C1 segment of cervical spinal cord (tissue), 14 donors: ENCODE measurements around the gene POLR1F.
A peak's percentile ranks its signal among the peaks of the same experiment; 100 is the strongest.
"Not testable (repeated sequence)": the region's sequence is repeated elsewhere in the genome, so short reads cannot be mapped to it uniquely, and the experiment has no call there.

Experiments used
- DNase-seq, 14 donors: peaks; one replicate each; lab custom pipeline; 2025; lab: John Stamatoyannopoulos, UW

Gene POLR1F, protein sequence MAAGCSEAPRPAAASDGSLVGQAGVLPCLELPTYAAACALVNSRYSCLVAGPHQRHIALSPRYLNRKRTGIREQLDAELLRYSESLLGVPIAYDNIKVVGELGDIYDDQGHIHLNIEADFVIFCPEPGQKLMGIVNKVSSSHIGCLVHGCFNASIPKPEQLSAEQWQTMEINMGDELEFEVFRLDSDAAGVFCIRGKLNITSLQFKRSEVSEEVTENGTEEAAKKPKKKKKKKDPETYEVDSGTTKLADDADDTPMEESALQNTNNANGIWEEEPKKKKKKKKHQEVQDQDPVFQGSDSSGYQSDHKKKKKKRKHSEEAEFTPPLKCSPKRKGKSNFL

DNA sequence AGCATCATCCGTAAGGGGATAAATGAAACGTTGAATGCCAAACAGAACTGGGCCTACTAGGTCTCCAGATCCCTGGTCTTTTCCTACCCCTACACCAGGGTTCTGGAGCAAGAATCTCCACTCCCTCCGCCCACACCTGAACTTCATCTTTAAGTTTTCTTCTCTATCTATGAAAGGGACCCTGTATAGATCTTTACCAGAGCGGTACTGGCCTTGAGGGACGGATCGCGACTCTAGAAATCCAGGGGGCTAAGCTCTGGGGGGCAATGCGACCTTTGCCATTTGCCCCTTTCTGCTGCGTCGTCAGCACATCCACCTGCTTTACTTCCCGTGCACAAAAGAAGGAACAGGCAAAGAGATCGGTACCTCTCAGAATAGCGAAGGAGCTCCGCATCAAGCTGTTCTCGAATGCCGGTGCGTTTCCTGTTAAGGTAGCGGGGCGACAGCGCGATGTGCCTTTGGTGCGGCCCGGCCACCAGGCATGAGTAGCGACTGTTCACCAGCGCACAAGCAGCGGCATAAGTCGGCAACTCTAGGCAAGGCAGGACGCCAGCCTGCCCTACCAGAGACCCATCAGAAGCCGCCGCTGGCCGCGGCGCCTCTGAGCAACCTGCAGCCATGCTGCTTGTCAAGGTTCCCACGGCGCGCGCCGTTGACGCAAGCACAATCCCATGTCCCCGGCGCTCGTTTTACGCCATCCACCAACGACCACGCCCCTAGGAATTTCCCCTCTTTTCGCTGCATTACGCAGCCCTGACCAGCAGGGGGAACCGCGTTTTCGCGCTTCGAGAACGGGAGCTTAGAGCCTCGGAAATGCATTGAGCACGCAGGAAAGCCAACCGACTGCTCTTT lies at the start of gene POLR1F:
TSS of gene POLR1F (minus strand) at position 641 of the 852 bp plus-strand sequence. CDS start at position 620, 21 bp downstream.
- peak; percentile 43 to 96 (median 92) for DNase-seq

DNA sequence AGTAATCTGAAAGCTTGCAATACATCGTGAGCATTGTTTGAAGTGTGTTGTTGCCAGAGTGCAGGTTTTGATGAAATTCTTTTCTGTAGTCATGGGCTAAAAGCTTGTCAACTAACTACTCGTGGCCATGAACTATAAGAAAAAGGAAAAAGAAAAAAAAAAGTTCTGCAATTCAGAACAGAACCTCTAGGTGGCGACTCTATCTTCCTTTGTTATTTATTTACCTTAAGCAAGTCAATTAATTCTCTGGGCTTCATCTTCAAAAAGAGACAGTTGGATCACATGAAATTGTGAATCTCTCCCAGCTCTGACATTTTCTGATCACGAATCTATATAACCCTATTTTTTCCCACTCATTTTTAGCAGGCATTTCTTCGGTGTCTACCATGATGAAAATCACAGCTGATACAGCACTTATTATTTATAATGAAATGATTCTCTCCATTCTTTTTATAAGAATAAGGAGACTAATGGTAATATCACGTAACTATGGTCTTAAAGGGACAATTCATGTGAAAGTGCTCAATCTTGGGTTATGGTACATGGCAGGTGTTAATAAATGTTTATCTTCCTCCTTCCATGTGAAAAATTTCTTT lies 45.8 kb upstream of the POLR1F start:
- no peak for DNase-seq

DNA sequence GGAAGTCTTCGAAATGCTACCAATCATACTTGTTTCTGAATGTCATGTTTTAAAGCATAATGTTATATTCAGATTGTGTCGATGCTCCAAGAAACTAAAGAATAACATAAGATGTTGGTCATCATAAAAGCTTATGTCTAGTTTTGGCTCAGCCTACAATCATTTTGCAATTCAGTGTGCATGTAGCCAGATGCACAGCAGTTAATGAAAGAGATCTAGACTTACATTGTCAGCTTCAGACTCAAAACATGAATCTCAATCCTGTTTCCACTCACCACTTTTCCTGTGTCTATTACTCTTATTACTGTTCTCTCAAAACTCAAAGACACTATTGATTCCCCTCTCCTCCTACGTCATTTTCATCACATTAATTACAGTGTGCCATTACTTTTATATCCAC lies 43.2 kb upstream of the POLR1F start:
- no peak for DNase-seq

DNA sequence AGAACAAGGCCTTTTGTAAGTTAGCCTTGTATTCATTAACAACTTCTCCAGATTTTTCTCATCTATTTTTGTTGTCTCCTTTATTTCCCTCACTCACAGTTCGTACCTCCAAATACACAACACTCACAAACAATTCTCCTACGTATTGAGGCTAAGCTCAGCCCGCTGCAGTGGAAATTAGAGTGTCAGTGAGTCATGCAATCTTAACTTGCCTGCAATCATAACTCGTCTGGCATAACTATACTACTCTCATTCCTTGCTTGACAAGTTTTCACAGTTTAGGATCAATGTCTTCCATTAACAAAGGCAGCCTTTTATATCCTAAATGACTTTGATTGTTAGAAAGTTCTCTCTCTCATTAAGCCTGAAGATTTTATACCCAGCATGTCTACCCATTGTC lies 40.8 kb upstream of the POLR1F start:
- DNase-seq, result no peak

DNA sequence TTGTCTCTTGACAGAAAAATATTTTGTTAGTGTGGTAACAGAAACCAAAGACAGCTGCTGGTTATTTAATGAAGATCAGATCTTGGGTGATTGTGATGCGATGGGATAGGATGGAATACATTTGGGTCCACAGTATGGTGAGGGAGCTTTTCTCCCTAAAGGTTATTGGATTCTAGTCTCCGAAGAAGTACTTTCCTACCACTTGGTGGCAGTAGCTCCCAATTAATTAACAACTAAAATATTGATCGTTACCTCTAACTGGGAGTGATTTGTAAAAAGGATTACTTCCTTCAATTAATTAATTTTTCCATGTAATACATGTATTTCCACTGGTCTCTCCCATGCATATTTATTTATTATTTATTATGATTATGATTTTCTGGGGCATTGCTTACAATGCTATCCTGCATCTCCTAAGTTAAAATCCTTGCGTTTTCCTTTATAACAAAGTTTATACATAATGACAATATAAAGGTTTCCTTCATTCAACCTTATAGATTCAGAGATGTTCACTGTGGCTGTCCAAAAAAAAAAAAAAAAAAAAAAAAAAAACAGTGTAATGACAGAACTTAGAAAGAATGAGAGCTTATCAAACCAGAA lies 39.0 kb upstream of the POLR1F start:
- DNase-seq, result no peak

DNA sequence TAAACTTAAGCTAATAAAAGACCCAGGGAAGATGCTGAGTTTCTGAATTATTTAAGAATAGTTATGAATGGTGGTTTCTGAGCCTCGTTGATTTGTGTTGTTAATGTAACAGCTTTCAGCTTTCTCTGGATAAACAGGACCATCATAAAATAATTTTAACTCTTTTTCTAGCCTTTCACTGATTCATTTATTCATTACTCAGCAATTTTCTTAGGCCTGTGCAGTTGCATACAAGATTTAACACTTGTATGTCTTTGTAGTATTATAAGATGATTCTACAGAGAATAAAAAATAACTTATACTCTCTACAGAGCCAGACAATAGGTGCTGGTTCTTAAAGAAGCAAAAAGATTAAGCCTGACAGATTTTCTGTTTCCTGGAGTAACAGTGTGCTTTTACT lies 35.2 kb upstream of the POLR1F start:
- DNase-seq, result no peak

DNA sequence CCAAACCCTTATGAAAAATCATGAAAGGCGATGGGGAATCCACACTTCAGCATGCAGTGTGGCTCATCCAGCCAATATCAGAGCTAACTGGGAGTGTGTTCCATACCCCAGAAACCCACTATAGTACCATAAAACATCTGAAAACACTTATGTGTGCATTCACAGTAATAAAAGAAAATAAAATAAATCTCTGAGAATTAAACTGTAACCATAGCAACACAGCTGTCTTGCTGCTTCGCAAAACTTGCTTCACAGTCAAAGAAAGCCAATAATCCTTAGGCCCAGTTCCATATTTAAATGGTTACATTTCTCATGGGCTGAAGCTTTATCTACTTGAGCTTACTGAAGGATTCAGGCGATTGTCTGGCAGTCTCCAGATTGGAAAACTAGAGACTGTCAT lies 19.9 kb upstream of the POLR1F start:
- DNase-seq, result no peak

DNA sequence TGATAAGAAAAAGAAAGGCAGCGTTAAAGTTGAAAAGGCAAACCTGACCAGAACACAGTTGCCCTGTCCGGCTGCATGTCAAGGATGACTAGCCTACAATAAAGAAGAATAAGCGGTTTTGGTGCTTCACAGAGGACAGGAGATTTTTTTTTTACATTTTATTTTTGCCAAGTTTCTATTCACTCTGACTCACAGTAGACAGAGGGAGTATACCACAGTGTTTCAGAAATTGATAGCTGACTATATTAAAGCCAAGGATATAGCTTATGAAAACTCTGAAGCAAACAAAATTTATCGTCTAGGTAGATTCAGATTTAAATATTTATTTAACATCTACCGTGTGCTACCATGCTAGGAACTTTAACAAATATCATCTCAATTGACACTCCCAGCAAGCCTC lies 16.9 kb upstream of the POLR1F start:
- no peak for DNase-seq

DNA sequence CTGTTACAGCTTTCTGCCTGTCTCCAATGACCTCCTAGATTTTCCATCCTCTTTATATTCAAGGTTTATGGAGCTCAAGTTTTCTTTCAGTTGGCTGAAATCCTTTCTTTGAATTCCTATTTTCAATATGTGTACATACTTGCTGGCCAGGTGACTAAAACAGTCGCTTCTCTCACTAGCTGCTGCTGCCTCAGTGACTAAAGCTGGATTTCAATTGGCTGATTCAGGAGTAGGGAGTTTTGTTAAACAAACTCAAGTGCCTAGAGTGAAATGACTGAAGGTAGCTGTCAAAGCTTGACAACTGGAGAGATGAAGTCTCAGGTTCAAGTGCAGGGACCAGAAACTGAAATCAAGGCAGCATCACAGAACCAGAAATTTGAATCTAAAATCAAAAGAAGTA lies 6.7 kb upstream of the POLR1F start:
- no peak for DNase-seq

DNA sequence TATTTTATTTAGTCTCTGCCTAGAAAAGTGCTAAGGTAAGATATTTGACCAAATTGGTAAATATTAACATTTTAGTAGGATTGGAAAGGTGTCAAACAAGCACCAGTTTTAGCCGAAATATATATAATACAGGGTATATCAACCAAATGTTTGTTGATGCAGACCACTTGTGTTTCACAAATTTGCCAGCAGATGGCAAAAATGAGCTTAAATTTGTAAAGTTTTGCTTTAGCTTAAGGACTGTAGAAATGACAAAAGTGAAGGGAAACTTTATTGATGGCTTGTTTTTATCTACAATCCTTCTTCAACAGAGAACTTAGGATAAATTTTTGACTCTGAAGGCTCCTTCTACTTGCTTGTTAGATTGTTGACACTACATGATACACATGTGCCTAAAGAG lies 4.8 kb upstream of the POLR1F start:
- DNase-seq, result peak in 1 of 14 donors; percentile 0

DNA sequence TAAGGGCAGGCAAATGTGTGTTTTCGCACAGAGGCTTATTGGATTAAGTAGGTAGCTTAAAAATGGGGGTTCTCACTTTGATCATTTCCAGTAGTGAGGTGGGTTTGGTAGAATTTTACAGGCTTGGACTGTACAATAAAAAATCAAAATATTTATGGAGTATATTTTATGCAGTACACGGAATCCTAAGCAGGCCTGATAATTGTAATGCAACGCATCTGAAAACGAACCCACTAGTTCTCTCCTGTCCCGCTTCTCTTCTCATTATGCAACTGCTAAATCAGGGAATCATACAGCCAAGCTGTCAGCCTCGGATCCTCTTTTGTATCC lies 377 bp upstream of the POLR1F start:
- DNase-seq, result no peak

DNA sequence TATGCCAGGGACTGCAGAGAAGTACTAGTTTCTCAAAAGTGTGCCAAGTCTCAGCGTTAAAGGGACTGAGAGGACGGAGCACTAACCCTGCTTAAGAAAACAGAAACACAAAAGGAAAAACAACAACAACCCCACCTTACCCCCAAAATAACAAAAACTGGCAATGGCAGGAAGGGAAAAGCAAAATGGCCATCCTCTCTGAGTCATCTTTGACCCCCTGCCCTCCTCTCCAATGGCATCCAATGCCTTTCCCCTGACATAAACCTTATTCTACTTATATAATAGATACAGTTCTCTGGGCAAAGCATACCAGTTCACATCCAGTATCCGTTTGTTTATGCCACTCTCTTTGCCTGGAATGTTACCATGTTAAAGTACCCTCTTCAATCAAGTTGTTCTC lies 1.6 kb downstream of the POLR1F start:
- DNase-seq, result no peak

DNA sequence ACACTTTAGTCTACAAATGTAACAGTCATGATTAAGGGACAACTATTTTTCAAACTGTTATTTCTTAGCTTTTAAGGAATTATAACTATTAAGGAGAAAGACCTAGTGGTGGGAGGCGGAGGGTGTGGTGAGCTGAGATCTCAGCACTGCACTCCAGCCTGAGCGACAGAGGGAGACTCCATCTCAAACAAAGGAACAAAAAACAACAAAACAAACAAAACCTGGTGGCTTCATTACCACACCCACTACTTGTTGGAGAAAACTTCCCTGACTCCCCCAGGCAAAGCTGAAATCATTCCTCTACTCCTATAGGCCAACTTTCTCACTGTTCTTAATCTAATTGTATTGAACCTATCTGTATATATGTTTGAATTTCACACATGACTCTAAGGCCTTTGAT lies 3.2 kb downstream of the POLR1F start:
- no peak for DNase-seq

DNA sequence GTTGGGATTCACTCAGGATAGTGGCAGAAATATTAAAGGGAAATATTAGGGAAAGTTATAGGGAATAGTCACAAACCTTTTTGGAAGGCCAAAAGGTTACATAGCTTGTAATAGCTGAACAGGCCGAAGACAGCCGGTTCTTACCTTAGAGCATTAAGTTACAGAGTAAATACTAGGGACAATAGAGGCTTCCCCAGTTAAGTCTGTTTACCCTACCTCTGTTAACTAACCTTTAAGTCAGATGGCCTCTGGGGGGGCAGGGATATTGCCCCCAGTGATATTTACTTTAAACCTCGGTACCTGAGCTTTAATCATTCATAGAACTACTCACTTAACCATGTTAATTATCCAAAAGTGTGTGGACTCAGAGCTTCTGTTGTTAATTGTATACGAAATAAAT lies 7.4 kb downstream of the POLR1F start:
- no peak for DNase-seq

DNA sequence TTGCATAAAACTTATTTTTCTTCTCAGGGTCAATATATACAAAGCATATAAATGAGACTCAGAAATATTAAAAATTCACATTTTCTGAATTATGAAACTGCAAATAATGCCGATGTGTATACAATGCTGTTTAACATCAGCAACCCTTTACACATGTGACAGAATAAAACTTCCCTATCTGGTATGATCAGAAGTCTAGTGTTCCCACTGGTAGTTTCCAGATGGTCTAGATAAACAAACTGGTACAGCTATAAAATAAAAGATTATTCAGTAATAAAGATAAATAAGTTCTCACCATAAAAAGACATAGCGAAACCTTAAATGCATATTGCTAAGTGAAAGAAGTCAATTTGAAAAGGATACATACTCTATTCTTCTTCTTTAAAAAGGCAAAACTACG lies 7.9 kb downstream of the POLR1F start:
- no peak for DNase-seq

DNA sequence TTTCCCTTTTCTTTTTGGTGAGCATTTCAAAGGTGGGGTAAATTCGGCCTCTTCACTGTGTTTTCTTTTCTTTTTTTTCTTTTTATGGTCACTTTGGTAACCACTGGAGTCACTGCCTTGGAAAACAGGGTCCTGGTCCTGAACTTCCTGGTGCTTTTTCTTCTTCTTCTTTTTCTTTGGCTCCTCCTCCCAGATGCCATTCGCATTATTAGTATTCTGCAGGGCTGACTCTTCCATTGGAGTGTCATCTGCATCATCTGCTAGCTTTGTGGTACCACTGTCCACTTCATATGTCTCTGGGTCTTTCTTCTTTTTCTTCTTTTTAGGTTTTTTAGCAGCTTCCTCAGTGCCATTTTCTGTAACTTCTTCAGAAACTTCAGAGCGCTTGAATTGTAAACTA lies 10.5 kb downstream of the POLR1F start:
- no peak for DNase-seq

DNA sequence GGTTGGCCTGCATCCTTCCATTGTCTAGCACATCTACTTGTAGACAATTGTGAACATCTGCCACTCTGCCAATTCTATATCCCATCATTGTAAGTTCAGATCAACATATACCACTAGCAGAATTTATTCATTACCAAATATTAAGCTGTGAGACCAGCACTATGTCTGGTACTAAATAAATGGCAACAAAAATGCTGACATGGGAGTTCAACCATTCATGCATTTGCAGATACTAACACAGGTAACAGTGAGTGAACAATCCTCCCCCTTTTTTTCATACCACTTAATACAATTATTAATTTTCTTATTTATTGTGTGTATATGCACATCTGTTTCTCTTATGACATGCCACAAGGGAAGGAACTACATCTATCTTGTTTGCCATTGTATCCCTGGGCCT lies 11.9 kb downstream of the POLR1F start:
- DNase-seq, result no peak

DNA sequence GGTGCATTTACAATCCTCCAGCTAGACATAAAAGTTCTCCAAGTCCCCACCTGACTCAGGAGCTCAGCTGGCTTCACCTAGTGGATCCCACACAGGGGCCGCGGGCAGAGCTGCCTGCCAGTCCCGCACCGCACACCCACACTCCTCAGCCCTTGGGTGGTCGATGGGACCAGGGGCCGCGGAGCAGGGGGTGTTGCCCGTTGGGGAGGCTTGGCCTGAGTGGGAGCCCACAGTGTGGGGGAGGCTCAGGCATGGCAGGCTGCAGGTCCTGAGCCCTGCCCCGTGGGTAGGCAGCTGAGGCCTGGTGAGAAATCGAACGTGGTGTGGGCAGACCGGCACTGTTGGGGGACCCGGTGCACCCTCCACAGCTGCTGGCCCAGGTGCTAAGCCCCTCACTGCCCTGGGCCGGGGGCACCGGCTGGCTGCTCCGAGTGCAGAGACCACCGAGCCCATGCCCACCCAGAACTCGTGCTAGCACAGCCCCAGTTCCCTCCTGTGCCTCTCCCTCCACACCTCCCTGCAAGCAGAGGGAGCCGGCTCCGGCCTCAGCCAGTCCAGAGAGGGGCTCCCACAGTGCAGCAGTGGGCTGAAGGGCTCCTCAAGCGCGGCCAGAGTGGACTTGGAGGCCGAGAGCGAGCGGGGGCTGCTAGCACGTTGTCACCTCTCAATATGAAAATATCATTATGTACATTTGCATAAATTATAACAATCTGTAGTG lies 16.6 kb downstream of the POLR1F start:
- no peak for DNase-seq

DNA sequence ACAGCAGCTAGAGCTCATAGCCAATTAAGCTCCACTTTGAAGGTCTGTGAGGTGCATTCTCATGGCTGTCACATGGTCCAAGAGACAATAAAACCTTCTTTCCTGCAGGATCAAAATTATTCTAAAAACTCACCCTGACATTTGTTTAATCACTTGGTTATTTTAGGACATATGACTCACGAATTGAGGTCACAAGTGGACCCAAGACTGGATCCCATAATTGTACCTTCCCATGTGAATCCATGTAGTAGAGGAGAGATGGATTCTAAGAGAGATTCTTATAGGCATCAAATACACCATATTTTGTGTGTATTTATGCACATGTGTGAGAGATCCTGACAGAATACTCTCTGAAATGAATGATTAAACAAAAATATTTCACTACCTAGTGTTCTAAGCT lies 18.1 kb downstream of the POLR1F start:
- DNase-seq, result no peak

DNA sequence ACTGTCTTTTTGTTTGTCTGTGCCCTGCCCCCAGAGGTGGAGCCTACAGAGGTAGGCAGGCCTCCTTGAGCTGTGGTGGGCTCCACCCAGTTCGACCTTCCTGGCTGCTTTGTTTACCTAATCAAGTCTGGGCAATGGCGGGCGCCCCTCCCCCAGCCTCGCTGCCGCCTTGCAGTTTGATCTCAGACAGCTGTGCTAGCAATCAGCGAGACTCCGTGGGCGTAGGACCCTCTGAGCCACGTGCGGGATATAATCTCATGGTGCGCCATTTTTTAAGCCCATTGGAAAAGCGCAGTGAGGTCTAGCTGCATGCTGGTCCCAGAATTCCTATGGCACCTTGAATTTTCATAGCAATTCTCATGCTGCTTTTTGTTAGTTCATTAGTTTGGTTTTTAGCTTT lies 19.7 kb downstream of the POLR1F start:
- not testable (repeated sequence) for DNase-seq

DNA sequence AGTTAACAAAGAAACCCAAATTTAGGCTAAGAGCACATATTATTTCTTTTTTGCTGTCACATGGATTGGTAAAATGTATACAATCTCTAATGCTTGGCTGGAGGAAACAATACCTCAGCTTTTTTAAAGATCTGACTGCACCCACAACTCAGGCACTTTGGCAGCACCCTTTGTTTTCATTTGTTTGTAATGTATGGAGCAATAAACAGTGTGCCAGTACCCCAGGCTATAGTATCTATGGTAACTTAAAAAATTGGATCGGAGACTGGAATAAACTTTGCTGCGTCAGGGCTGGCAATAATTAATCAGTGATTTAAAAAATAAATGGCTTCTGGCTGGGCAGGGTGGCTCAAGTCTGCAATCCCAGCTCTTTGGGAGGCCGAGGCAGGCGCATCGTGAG lies 27.2 kb downstream of the POLR1F start:
- no peak for DNase-seq

DNA sequence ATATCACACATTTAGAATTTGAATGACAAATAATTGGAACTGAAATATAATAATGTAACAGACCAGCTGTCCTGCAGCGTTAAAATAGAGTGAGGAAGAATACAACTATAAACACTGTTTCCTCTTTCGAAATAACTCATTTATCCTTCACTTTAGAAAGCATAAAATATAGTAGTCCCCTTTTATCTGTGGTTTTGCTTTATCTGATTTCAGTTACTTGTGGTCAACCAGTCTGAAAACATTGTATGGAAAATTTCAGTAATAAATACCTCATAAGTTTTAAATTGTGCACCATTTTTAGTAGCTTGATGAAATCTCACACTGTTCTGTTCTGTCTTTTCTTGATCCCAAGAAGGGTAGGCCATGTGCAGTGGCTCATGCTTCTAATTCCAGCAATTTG lies 31.7 kb downstream of the POLR1F start:
- no peak for DNase-seq
